Mucosa of descending colon (tissue), 3 donors: ENCODE measurements around the gene AHSP. TPM values are rescaled to one million over a fixed set of nuclear protein-coding genes. Genes with fewer than 3 reads are reported as not detected.
"Not testable (repeated sequence)": the region's sequence is repeated elsewhere in the genome, so short reads cannot be mapped to it uniquely, and the experiment has no call there.

ENCODE experiments used
- ATAC-seq: fragments of 200-7000 bp; cut with Tn5 transposase; one replicate; pipeline ENCODE4 v1.9.1; 2020; ENCODE audit warnings: mild to moderate bottlenecking, moderate library complexity
- DNase-seq, 3 donors: peaks; one replicate each; pipeline ENCODE4 v3.0.0-alpha.2; 2020
- H3K36me3 ChIP-seq: fragments of 200-600 bp; one replicate; pipeline ENCODE4 v1.8.0; 2021; ENCODE audit warnings: low read depth, mild to moderate bottlenecking
- H3K4me1 ChIP-seq: fragments of 200-600 bp; one replicate; pipeline ENCODE4 v1.8.0; 2021; ENCODE audit warnings: low read depth, mild to moderate bottlenecking
- H3K4me3 ChIP-seq: fragments of 200-600 bp; one replicate; pipeline ENCODE4 v1.8.0; 2021; ENCODE audit warnings: mild to moderate bottlenecking
- H3K9me3 ChIP-seq: fragments of 200-600 bp; one replicate; pipeline ENCODE4 v1.8.0; 2021; ENCODE audit warnings: mild to moderate bottlenecking
- intact Hi-C, 2 donors: fragments of 100-400 bp; cut with DNase I in 1 of 2; cut with micrococcal nuclease in 1 of 2; formaldehyde crosslinking; loops; one replicate each; pipeline versions ENCODE4 v1.11.0 to v1.11.1; 2022; cut with DNase I, micrococcal nuclease
- total RNA-seq, 3 donors: library from RNA; stranded (reverse); fragmentation: NEBNext Ultra II Directional in 2 of 3; extraction: Animal tissue kit (Norgen Biotek cat#: 25700) in 2 of 3; gene quantifications; one replicate each; pipeline versions ENCODE4 v1.2.1 to v1.2.4, GENCODE V29; 2021 to 2023
- TF ChIP-seq, protein P1 (sequence below): fragments of 200-600 bp; IDR thresholded peaks from one replicate; pipeline ENCODE4 v1.8.0; 2022; ENCODE audit warnings: antibody characterized with exemption, mild to moderate bottlenecking
- donor health status: DM: no; HTN: no; CAD: no; lungs with moderate emphysema.
- donor health status: DM: no; HTN: no; CAD: no.
- donor health status: DM: no; HTN: yes; CAD: no.

AHSP gene
- total RNA-seq, 3 donors from 2014 or later: not detected

DNA sequence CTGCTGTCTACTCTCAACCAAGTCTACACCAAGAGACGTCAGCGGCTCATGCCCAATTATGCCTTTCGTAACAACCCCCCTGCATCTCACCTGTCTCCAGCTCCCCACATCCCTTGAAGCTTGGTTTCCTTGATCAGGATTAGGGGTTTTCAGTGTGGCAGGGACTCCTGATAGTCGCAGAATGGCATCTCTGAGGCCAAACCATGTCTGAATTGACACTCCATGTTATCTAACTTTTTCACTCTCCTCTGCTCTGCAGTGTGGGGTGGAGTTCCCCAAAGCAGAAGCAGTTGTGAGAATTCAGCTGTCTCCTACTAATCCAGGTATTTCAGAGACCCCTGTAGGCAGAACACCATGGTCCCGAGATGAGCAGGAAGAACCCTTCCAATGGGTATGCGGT lies 5.6 kb upstream of the AHSP start:
- Histone ChIP-seq H3K36me3 (no peaks in the 10 kb centered on the region), H3K4me1 (no peaks in the 10 kb centered on the region), H3K4me3 (no peak overlapping the region), H3K9me3 (no peaks in the 10 kb centered on the region)
- intact Hi-C loops: no loop called here
- DNase-seq (no peak), ATAC-seq (no peak)
- TF ChIP-seq, protein P1, sequence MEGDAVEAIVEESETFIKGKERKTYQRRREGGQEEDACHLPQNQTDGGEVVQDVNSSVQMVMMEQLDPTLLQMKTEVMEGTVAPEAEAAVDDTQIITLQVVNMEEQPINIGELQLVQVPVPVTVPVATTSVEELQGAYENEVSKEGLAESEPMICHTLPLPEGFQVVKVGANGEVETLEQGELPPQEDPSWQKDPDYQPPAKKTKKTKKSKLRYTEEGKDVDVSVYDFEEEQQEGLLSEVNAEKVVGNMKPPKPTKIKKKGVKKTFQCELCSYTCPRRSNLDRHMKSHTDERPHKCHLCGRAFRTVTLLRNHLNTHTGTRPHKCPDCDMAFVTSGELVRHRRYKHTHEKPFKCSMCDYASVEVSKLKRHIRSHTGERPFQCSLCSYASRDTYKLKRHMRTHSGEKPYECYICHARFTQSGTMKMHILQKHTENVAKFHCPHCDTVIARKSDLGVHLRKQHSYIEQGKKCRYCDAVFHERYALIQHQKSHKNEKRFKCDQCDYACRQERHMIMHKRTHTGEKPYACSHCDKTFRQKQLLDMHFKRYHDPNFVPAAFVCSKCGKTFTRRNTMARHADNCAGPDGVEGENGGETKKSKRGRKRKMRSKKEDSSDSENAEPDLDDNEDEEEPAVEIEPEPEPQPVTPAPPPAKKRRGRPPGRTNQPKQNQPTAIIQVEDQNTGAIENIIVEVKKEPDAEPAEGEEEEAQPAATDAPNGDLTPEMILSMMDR: no peak

GRCh38 chr16:31523768-31524167 lies 3.9 kb upstream of the AHSP start:
- H3K4me3 ChIP-seq, H3K9me3 ChIP-seq, H3K4me1 ChIP-seq, H3K36me3 ChIP-seq, ATAC-seq, intact Hi-C loops, DNase-seq: not testable (repeated sequence)

DNA sequence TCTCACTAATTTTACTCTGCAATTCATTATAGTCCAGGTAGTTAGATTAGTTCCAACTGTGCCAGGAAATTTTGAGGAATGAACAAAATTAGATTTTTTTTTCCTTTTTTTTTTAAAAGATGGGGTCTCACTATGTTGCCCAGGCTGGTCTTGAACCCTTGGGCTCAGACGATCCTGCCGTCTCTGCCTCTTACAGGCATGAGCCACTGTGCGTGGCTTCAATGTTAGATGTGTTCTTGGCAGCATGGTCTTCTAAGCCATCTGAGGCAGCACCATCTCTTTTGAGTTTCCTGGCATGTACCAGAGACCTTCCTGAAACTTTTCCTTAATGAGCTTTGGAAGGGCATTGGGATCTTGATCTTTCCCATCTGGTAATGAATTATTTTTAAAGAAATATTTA lies 2.6 kb upstream of the AHSP start:
- intact Hi-C loops: no loop called here
- H3K9me3 ChIP-seq: no peaks in the 10 kb centered on the region
- no peak overlapping the region for H3K4me3 ChIP-seq
- TF ChIP-seq, protein P1: no peak
- no peaks in the 10 kb centered on the region for H3K4me1 ChIP-seq
- H3K36me3 ChIP-seq: no peaks in the 10 kb centered on the region
- ATAC-seq: no peak
- DNase-seq: no peak

GRCh38 chr16:31528523-31529107 lies 915 bp downstream of the AHSP start:
- Histone ChIP-seq H3K4me3 (no peak overlapping the region), H3K4me1 (no peaks in the 10 kb centered on the region), H3K9me3 (no peaks in the 10 kb centered on the region), H3K36me3 (no peaks in the 10 kb centered on the region)
- DNase-seq: no peak
- intact Hi-C loops: no loop called here
- TF ChIP-seq, protein P1: no peak
- ATAC-seq: no peak

GRCh38 chr16:31529108-31529936 lies 1.6 kb downstream of the AHSP start:
- TF ChIP-seq, protein P1: no peak
- Histone ChIP-seq H3K4me3 (no peak overlapping the region), H3K36me3 (no peaks in the 10 kb centered on the region), H3K4me1 (no peaks in the 10 kb centered on the region), H3K9me3 (no peaks in the 10 kb centered on the region)
- ATAC-seq: no peak
- DNase-seq: no peak
- intact Hi-C loops: no loop called here

GRCh38 chr16:31529937-31530312 lies 2.2 kb downstream of the AHSP start:
- no peak for DNase-seq
- ATAC-seq: no peak
- TF ChIP-seq, protein P1: no peak
- no peaks in the 10 kb centered on the region for H3K4me1 ChIP-seq
- intact Hi-C loops: no loop called here
- no peaks in the 10 kb centered on the region for H3K9me3 ChIP-seq
- no peak overlapping the region for H3K4me3 ChIP-seq
- no peaks in the 10 kb centered on the region for H3K36me3 ChIP-seq
